GM12878 (cell line): ENCODE results near the gene DUSP7. TPM values are rescaled to one million over a fixed set of nuclear protein-coding genes. Genes with fewer than 3 reads are reported as not detected.

Experiments used
- ATAC-seq: fragments of 200-7000 bp; cut with Tn5 transposase; 3 replicates; pipeline ENCODE4 v1.9.1; 2020; ENCODE audit warnings: mild to moderate bottlenecking, moderate library complexity
- BruUV-seq: library from RNA; stranded (reverse); fragments of 400-500 nt; replicated peaks from 2 replicates; lab custom pipeline; 2021; lab: Mats Ljungman, UMichigan
- CTCF ChIA-PET: fragments of 300-600 bp; sonication (Branson Sonifier 250); formaldehyde crosslinking; extraction: SDS; loops from one replicate; lab custom pipeline; 2021; ENCODE audit warnings: inconsistent platforms; lab: Yijun Ruan, JAX
- POLR2A ChIA-PET: fragments of 350-600 bp; formaldehyde crosslinking; extraction: SDS; loops from one replicate; lab custom pipeline; 2021; ENCODE audit warnings: inconsistent platforms; lab: Charles Lee
- RAD21 ChIA-PET: fragments of 300-600 bp; sonication (Branson Sonifier 250); formaldehyde crosslinking; loops from one replicate; lab custom pipeline; 2023; ENCODE audit warnings: antibody characterized with exemption; ENCODE audit not compliant: unreplicated experiment; lab: Charles Lee
- SMC1A ChIA-PET: fragments of 300-600 bp; sonication (Branson Sonifier 250); formaldehyde crosslinking; loops from one replicate; lab custom pipeline; 2023; ENCODE audit not compliant: unreplicated experiment, uncharacterized antibody; lab: Charles Lee
- DNase-seq: peaks from one replicate; pipeline ENCODE4 v3.0.0-alpha.2; 2011; ENCODE audit warnings: low read depth, low spot score
- FAIRE-seq: peaks from 3 replicates; lab custom pipeline; 2011; peaks lifted over from hg19 to GRCh38; lab: Jason Lieb, UNC
- H2AFZ ChIP-seq: 2 replicates; pipeline ENCODE4 v1.6.0; 2011; ENCODE audit warnings: low read depth, low read length, control low read depth; ENCODE audit not compliant: control insufficient read depth
- H3K27ac ChIP-seq: 2 replicates; pipeline ENCODE4 v1.5.1; 2011; ENCODE audit warnings: control low read depth; ENCODE audit not compliant: control insufficient read depth, insufficient read depth
- H3K27me3 ChIP-seq, 2 experiments: replicated peaks in 1 of 2; 2 replicates each; pipeline versions ENCODE4 v1.6.0 to v1.6.1; 2011; ENCODE audit warnings: low read length in 1 of 2; ENCODE audit not compliant: control insufficient read depth in 2 of 2, insufficient read depth in 2 of 2
- H3K36me3 ChIP-seq, 2 experiments: 2 replicates each; pipeline ENCODE4 v1.5.1; 2011; ENCODE audit warnings: low read length in 1 of 2; ENCODE audit not compliant: control insufficient read depth in 2 of 2, insufficient read depth in 2 of 2
- H3K4me1 ChIP-seq: 2 replicates; pipeline ENCODE4 v1.6.1; 2011; ENCODE audit warnings: mild to moderate bottlenecking, low read length, moderate library complexity, mixed read lengths; ENCODE audit not compliant: control insufficient read depth, insufficient read depth
- H3K4me2 ChIP-seq: 2 replicates; pipeline ENCODE4 v1.6.0; 2011; ENCODE audit warnings: control low read depth; ENCODE audit not compliant: control insufficient read depth, insufficient read depth
- H3K4me3 ChIP-seq: fragments of 200-600 bp; sonication (generic); 2 replicates; pipeline ENCODE4 v1.5.1; 2016
- H3K79me2 ChIP-seq: 2 replicates; pipeline ENCODE4 v1.6.0; 2011; ENCODE audit warnings: low read length; ENCODE audit not compliant: control insufficient read depth, insufficient read depth
- H3K9ac ChIP-seq: 2 replicates; pipeline ENCODE4 v1.8.0; 2011; ENCODE audit warnings: low read length, control low read depth, mixed read lengths; ENCODE audit not compliant: control insufficient read depth, insufficient read depth
- H3K9me3 ChIP-seq: replicated peaks from 3 replicates; pipeline ENCODE4 v1.5.1; 2011; ENCODE audit warnings: mild to moderate bottlenecking, low read length; ENCODE audit not compliant: control insufficient read depth, insufficient read depth
- H4K20me1 ChIP-seq: 2 replicates; pipeline ENCODE4 v1.6.0; 2011; ENCODE audit not compliant: control insufficient read depth, insufficient read depth
- ATF7 ChIP-seq: fragments of 450-650 bp; IDR thresholded peaks from 2 replicates; pipeline ENCODE4 v1.6.1; 2016; ENCODE audit warnings: low read depth, mild to moderate bottlenecking
- EED ChIP-seq: sonication (generic); IDR thresholded peaks from 2 replicates; pipeline ENCODE4 v1.6.1; 2016; ENCODE audit warnings: antibody characterized with exemption, low read depth
- ETV6 ChIP-seq, 2 experiments: fragments of 450-650 bp in 1 of 2; IDR thresholded peaks in 1 of 2; conservative IDR thresholded peaks in 1 of 2; 2 replicates each; pipeline ENCODE4 v1.6.1; 2014; ENCODE audit warnings: antibody characterized with exemption in 1 of 2, borderline replicate concordance in 1 of 2, low read depth in 1 of 2, mild to moderate bottlenecking in 1 of 2, moderate library complexity in 1 of 2
- FOXK2 ChIP-seq: fragments of 450-650 bp; IDR thresholded peaks from 2 replicates; pipeline ENCODE4 v1.6.1; 2017; ENCODE audit warnings: mild to moderate bottlenecking, moderate library complexity
- MYB ChIP-seq: fragments of 150-350 bp; IDR thresholded peaks from 2 replicates; pipeline ENCODE4 v1.6.1; 2014; ENCODE audit warnings: mild to moderate bottlenecking, low read depth, low read length, borderline replicate concordance
- POU2F2 ChIP-seq: IDR thresholded peaks from 3 replicates; pipeline ENCODE4 v1.6.1; 2011; ENCODE audit warnings: low read depth, mild to moderate bottlenecking, low read length, borderline replicate concordance
- RAD21 ChIP-seq: IDR thresholded peaks from 2 replicates; pipeline ENCODE4 v1.6.1; 2011; ENCODE audit warnings: mild to moderate bottlenecking, low read depth, low read length, moderate library complexity; ENCODE audit not compliant: insufficient read depth
- RAD51 ChIP-seq: fragments of 450-650 bp; IDR thresholded peaks from 2 replicates; pipeline ENCODE4 v1.6.1; 2016; ENCODE audit warnings: moderate library complexity, mild to moderate bottlenecking, inconsistent platforms
- RB1 ChIP-seq: fragments of 450-650 bp; formaldehyde crosslinking; IDR thresholded peaks from 2 replicates; pipeline ENCODE4 v1.6.1; 2017; ENCODE audit warnings: mild to moderate bottlenecking, borderline replicate concordance
- RCOR1 ChIP-seq: conservative IDR thresholded peaks from 2 replicates; pipeline ENCODE4 v1.6.1; 2012; ENCODE audit warnings: low read depth, low read length, improper control_type of control experiment
- RELA ChIP-seq: fragments of 450-650 bp; IDR thresholded peaks from 2 replicates; pipeline ENCODE4 v1.8.0; 2014; ENCODE audit warnings: borderline replicate concordance; ENCODE audit not compliant: partially characterized antibody
- SMAD1 ChIP-seq: fragments of 450-650 bp; IDR thresholded peaks from 2 replicates; pipeline ENCODE4 v1.6.1; 2018; ENCODE audit warnings: mild to moderate bottlenecking, low read depth; ENCODE audit not compliant: partially characterized antibody
- SMAD5 ChIP-seq: IDR thresholded peaks from 2 replicates; pipeline ENCODE4 v1.6.1; 2016; ENCODE audit warnings: antibody characterized with exemption, low read depth
- SMARCA5 ChIP-seq: fragments of 450-650 bp; IDR thresholded peaks from 2 replicates; pipeline ENCODE4 v1.6.1; 2017; ENCODE audit warnings: mild to moderate bottlenecking
- TAF1 ChIP-seq: IDR thresholded peaks from 2 replicates; pipeline ENCODE4 v1.6.1; 2011; ENCODE audit warnings: mild to moderate bottlenecking, low read depth, low read length, borderline replicate concordance
- TCF3 ChIP-seq: IDR thresholded peaks from 2 replicates; pipeline ENCODE4 v1.6.1; 2012; ENCODE audit warnings: low read depth, mild to moderate bottlenecking, low read length, borderline replicate concordance; ENCODE audit not compliant: insufficient read depth
- WGBS: methylation state at CpG from one replicate; pipeline ENCODE4 v1.1.6; 2016; ENCODE audit warnings: low lambda C conversion rate; ENCODE audit not compliant: insufficient replicate concordance, insufficient coverage; ENCODE audit errors: missing lambda C conversion rate; 5-methylcytosine and 5-hydroxymethylcytosine counted together
- in situ Hi-C: fragments of 300-500 bp; cut with MboI; formaldehyde crosslinking; loops from 9 replicates; pipeline ENCODE4 v1.14.3; 2018; ENCODE audit warnings: mixed read lengths
- intact Hi-C: fragments of 100-400 bp; cut with micrococcal nuclease; formaldehyde crosslinking; loops from one replicate; pipeline ENCODE4 v1.14.2; 2022; ENCODE audit not compliant: unreplicated experiment
- polyA plus RNA-seq, 11 experiments: library from polyadenylated mRNA; depleted of rRNA in 4 of 11; unstranded in 6 of 11; stranded (reverse) in 5 of 11; fragments of >200 nt; fragmentation: Nextera tagmentation in 4 of 11; fragmentation: Illumina TruSeq in 1 of 11; extraction: Ambion mirVana in 4 of 11; extraction: Trizol in 1 of 11; gene quantifications; 1 replicate in 1 of 11; 2 replicates in 10 of 11; pipeline versions ENCODE4 v1.2.1 to v1.2.3, GENCODE V29; 2011 to 2016; ENCODE audit warnings: inconsistent platforms in 2 of 11, missing spikeins in 2 of 11, low read depth in 1 of 11
- total RNA-seq, 4 experiments: library from RNA; depleted of rRNA in 3 of 4; stranded (reverse); fragments of >200 nt in 3 of 4; fragmentation: Illumina TruSeq in 1 of 4; extraction: Trizol in 1 of 4; gene quantifications; 2 replicates each; pipeline versions ENCODE4 v1.2.1 to v1.2.3, GENCODE V29; 2013 to 2021
- TF ChIP-seq, protein P1 (sequence below): fragments of 450-650 bp; IDR thresholded peaks from 2 replicates; pipeline ENCODE4 v1.6.1; 2017; ENCODE audit warnings: borderline replicate concordance
- TF ChIP-seq, protein P2 (sequence below): fragments of 150-350 bp; IDR thresholded peaks from 2 replicates; pipeline ENCODE4 v1.6.1; 2014; ENCODE audit warnings: mild to moderate bottlenecking, low read depth, low read length

The DUSP7 gene
- total and polyA plus RNA-seq, 10 of the 15 experiments (the other 5 are each of a cell fraction or from before 2014, with no cell fraction given), result 0.73 to 17.0 (median 7.9) TPM

DNA sequence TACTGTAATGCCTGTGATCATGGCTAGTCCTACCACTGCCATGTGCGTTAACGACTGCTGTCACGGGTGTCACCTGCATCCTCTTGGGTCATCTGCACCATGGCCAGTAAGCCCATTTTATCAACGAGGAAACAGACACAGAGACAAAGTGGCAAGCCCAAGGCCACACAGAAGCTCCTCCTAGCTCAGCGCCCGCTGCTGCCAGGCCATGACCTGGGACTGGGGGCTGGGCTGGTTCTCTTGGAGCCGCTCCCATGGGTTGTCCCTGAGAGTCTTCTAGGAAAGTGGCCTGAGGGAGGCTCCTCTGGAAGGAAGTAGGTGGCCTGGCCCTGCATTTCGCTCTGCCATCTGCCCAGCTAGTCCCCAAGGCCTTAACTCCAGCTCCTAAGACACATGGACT lies 4.9 kb downstream of the DUSP7 start (continued):
- TF ChIP-seq, protein P1, sequence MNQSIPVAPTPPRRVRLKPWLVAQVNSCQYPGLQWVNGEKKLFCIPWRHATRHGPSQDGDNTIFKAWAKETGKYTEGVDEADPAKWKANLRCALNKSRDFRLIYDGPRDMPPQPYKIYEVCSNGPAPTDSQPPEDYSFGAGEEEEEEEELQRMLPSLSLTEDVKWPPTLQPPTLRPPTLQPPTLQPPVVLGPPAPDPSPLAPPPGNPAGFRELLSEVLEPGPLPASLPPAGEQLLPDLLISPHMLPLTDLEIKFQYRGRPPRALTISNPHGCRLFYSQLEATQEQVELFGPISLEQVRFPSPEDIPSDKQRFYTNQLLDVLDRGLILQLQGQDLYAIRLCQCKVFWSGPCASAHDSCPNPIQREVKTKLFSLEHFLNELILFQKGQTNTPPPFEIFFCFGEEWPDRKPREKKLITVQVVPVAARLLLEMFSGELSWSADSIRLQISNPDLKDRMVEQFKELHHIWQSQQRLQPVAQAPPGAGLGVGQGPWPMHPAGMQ, result no peak
- TF ChIP-seq SMARCA5 (no peak), RCOR1 (no peak), ETV6 (conservative IDR thresholded peaks at IDR 0.05 in 1 of 2, IDR thresholded peaks at IDR 0.05 in 1 of 2; ENCODE audit: borderline replicate concordance in 1 of 2, low read depth in 1 of 2) (no peak), RAD51 (no peak), SMAD5 (no peak), TAF1 (no peak)

- Histone ChIP-seq H3K79me2 (peaks cover 31% of the 10 kb centered on the region), H2AFZ (no peak overlapping the region), H3K36me3 (peaks cover 4 to 21% of the 10 kb centered on the region in 2 experiments), H3K9ac (no peak overlapping the region), H4K20me1 (no peaks in the 10 kb centered on the region), H3K4me2 (no peak overlapping the region), H3K27me3 (no peaks in the 10 kb centered on the region), H3K4me3 (no peak overlapping the region), H3K9me3 (no peaks in the 10 kb centered on the region), H3K27ac (no peak overlapping the region), H3K4me1 (peaks cover 15% of the 10 kb centered on the region)
- intact Hi-C loops (no loop called here), in situ Hi-C loops (no loop called here)
- WGBS, result 92% methylated on average over 21 of the region's 21 CpGs
- ChIA-PET CTCF (interaction anchor here (0.6 to 1.8 kb wide), 2 partner anchors 9 to 24 kb away, joined by 3 to 6 read pairs; no protein-coding TSS in a partner anchor), POLR2A (interaction anchor here (0.6 kb wide), 2 partner anchors 9 to 60 kb away, joined by 3 to 4 read pairs; no protein-coding TSS in a partner anchor), SMC1A (interaction anchor here (0.8 kb wide), 1 partner anchor 71 kb away, joined by 5 read pairs; no protein-coding TSS in a partner anchor), RAD21 (interaction anchor here (4.5 kb wide), 1 partner anchor 70 kb away, joined by 102 read pairs; no protein-coding TSS in a partner anchor)
- ATAC-seq (no peak), FAIRE-seq (no peak), DNase-seq (no peak)
- no peak for TF ChIP-seq RELA
- TF ChIP-seq MYB, result no peak
- TF ChIP-seq POU2F2, result no peak
- TF ChIP-seq SMAD1, result no peak
- no peak for TF ChIP-seq RB1
- TF ChIP-seq TCF3, result no peak
- TF ChIP-seq EED, result no peak
- no peak for TF ChIP-seq ETV6 (conservative IDR thresholded peaks at IDR 0.05 in 1 of 2, IDR thresholded peaks at IDR 0.05 in 1 of 2; ENCODE audit: borderline replicate concordance in 1 of 2, low read depth in 1 of 2)
- TF ChIP-seq RAD21, result no peak
- TF ChIP-seq FOXK2, result no peak
- no peak for TF ChIP-seq ATF7
- TF ChIP-seq, protein P2, sequence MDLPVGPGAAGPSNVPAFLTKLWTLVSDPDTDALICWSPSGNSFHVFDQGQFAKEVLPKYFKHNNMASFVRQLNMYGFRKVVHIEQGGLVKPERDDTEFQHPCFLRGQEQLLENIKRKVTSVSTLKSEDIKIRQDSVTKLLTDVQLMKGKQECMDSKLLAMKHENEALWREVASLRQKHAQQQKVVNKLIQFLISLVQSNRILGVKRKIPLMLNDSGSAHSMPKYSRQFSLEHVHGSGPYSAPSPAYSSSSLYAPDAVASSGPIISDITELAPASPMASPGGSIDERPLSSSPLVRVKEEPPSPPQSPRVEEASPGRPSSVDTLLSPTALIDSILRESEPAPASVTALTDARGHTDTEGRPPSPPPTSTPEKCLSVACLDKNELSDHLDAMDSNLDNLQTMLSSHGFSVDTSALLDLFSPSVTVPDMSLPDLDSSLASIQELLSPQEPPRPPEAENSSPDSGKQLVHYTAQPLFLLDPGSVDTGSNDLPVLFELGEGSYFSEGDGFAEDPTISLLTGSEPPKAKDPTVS, result no peak
- no TSS peak for BruUV-seq
These were observed 5.8 kb downstream of the DUSP7 start for GRCh38 chr3:52050571-52050970.
